ENCODE measurements around the gene HMG20A. TPM values are rescaled to one million over a fixed set of nuclear protein-coding genes. Genes with fewer than 3 reads are reported as not detected.

Gene HMG20A
- total RNA-seq, 1 donor from 2014 or later, result 9.7 TPM

- DNase-seq (ENCODE audit: low read depth), result no peak
- Histone ChIP-seq H3K27me3 (ENCODE audit: control insufficient read depth, insufficient read depth, low read length) (no peaks in the 10 kb centered on the region), H3K36me3 (ENCODE audit: control insufficient read depth, insufficient read depth, low read length) (peaks cover 10% of the 10 kb centered on the region), H3K4me3 (ENCODE audit: low read depth, low read length) (no peak overlapping the region)
- no peak for FAIRE-seq
- no peak for TF ChIP-seq CTCF (IDR thresholded peaks at IDR 0.05; ENCODE audit: insufficient read depth, low read length, severe bottlenecking)
Observed at GRCh38 chr15:77466521-77466920, 45.8 kb downstream of the HMG20A start.

GRCh38 chr15:77468896-77469295 is 48.2 kb downstream of the HMG20A start:
- H3K36me3 ChIP-seq (ENCODE audit: control insufficient read depth, insufficient read depth, low read length), result peaks cover 9% of the 10 kb centered on the region
- DNase-seq (ENCODE audit: low read depth) (no peak), FAIRE-seq (no peak)
- H3K27me3 ChIP-seq (ENCODE audit: control insufficient read depth, insufficient read depth, low read length), result no peaks in the 10 kb centered on the region
- H3K4me3 ChIP-seq (ENCODE audit: low read depth, low read length), result no peak overlapping the region
- no peak for TF ChIP-seq CTCF (IDR thresholded peaks at IDR 0.05; ENCODE audit: insufficient read depth, low read length, severe bottlenecking)

GRCh38 chr15:77470235-77470634 is 49.5 kb downstream of the HMG20A start:
- no peak for DNase-seq (ENCODE audit: low read depth)
- H3K27me3 ChIP-seq (ENCODE audit: control insufficient read depth, insufficient read depth, low read length), result no peaks in the 10 kb centered on the region
- peaks cover 6% of the 10 kb centered on the region for H3K36me3 ChIP-seq (ENCODE audit: control insufficient read depth, insufficient read depth, low read length)
- no peak overlapping the region for H3K4me3 ChIP-seq (ENCODE audit: low read depth, low read length)
- no peak for TF ChIP-seq CTCF (IDR thresholded peaks at IDR 0.05; ENCODE audit: insufficient read depth, low read length, severe bottlenecking)
- no peak for FAIRE-seq

- TF ChIP-seq CTCF (IDR thresholded peaks at IDR 0.05; ENCODE audit: insufficient read depth, low read length, severe bottlenecking), result no peak
- H3K36me3 ChIP-seq (ENCODE audit: control insufficient read depth, insufficient read depth, low read length), result peaks cover 5% of the 10 kb centered on the region
- no peak for FAIRE-seq
Observed at GRCh38 chr15:77473328-77473727, 52.6 kb downstream of the HMG20A start.

GRCh38 chr15:77474310-77474988 is 53.8 kb downstream of the HMG20A start:
- FAIRE-seq, result no peak
- TF ChIP-seq CTCF (IDR thresholded peaks at IDR 0.05; ENCODE audit: insufficient read depth, low read length, severe bottlenecking), result no peak
- H3K4me3 ChIP-seq (ENCODE audit: low read depth, low read length), result no peak overlapping the region
- peaks cover 3% of the 10 kb centered on the region for H3K36me3 ChIP-seq (ENCODE audit: control insufficient read depth, insufficient read depth, low read length)
- no peaks in the 10 kb centered on the region for H3K27me3 ChIP-seq (ENCODE audit: control insufficient read depth, insufficient read depth, low read length)
- no peak for DNase-seq (ENCODE audit: low read depth)

More at GRCh38 chr15:77473328-77473727, 52.6 kb downstream of the HMG20A start:
- no peak overlapping the region for H3K4me3 ChIP-seq (ENCODE audit: low read depth, low read length)
- no peaks in the 10 kb centered on the region for H3K27me3 ChIP-seq (ENCODE audit: control insufficient read depth, insufficient read depth, low read length)
- DNase-seq (ENCODE audit: low read depth), result peak; percentile 20

- Histone ChIP-seq H3K36me3 (ENCODE audit: control insufficient read depth, insufficient read depth, low read length) (peaks cover 3% of the 10 kb centered on the region), H3K27me3 (ENCODE audit: control insufficient read depth, insufficient read depth, low read length) (no peaks in the 10 kb centered on the region), H3K4me3 (ENCODE audit: low read depth, low read length) (no peak overlapping the region)
- DNase-seq (ENCODE audit: low read depth), result no peak
- FAIRE-seq, result no peak
- TF ChIP-seq CTCF (IDR thresholded peaks at IDR 0.05; ENCODE audit: insufficient read depth, low read length, severe bottlenecking), result no peak
Observed at GRCh38 chr15:77475001-77475400, 54.3 kb downstream of the HMG20A start.
